H1 (cell line): ENCODE measurements around the gene ORC3. TPM values are rescaled to one million over a fixed set of nuclear protein-coding genes. Genes with fewer than 3 reads are reported as not detected.

Source experiments
- CBX5 ChIP-seq: fragments of 300-800, 300-1000 bp; sonication (generic); IDR thresholded peaks from 2 replicates; pipeline ENCODE4 v1.7.1; 2016; ENCODE audit warnings: antibody characterized with exemption, low read length, low read depth
- CHD2 ChIP-seq: IDR thresholded peaks from 2 replicates; pipeline ENCODE4 v1.6.1; 2012; ENCODE audit warnings: low read length, improper control_type of control experiment
- GABPA ChIP-seq: IDR thresholded peaks from 2 replicates; pipeline ENCODE4 v1.6.1; 2011; ENCODE audit warnings: mild to moderate bottlenecking, low read length, moderate library complexity, borderline replicate concordance; ENCODE audit not compliant: insufficient read depth
- SAP30 ChIP-seq: fragments of 300-600 bp; sonication (generic); IDR thresholded peaks from 2 replicates; pipeline ENCODE4 v1.7.1; 2012; ENCODE audit warnings: low read length, moderate library complexity, mild to moderate bottlenecking, inconsistent platforms; ENCODE audit not compliant: insufficient read depth, insufficient replicate concordance
- polyA plus RNA-seq, 7 experiments: library from polyadenylated mRNA; depleted of rRNA in 3 of 7; stranded (reverse) in 5 of 7; unstranded in 2 of 7; fragments of >200 nt in 5 of 7; fragments of 200-250 nt in 2 of 7; gene quantifications; 1 replicate in 5 of 7; 2 replicates in 1 of 7; 4 replicates in 1 of 7; pipeline versions ENCODE4 v1.2.1 to v1.2.3, GENCODE V29; 2011 to 2013; ENCODE audit warnings: missing spikeins in 2 of 7, mixed read lengths in 2 of 7
- total RNA-seq: library from RNA; stranded (reverse); fragmentation: NEBNext Ultra II Directional; extraction: Animal tissue kit (Norgen Biotek cat#: 25700); gene quantifications from 2 replicates; pipeline ENCODE4 v1.2.1, GENCODE V29; 2021
- TF ChIP-seq, protein P1 (sequence below): fragments of 300-600 bp; sonication (generic); IDR thresholded peaks from 2 replicates; pipeline ENCODE4 v1.7.1; 2012; ENCODE audit warnings: low read length, moderate library complexity, mild to moderate bottlenecking, inconsistent platforms; ENCODE audit not compliant: insufficient replicate concordance

Gene ORC3
- total and polyA plus RNA-seq, 2 of the 8 experiments (the other 6 are each of a cell fraction or from before 2014, with no cell fraction given) = 35.9 to 60.9 TPM

DNA sequence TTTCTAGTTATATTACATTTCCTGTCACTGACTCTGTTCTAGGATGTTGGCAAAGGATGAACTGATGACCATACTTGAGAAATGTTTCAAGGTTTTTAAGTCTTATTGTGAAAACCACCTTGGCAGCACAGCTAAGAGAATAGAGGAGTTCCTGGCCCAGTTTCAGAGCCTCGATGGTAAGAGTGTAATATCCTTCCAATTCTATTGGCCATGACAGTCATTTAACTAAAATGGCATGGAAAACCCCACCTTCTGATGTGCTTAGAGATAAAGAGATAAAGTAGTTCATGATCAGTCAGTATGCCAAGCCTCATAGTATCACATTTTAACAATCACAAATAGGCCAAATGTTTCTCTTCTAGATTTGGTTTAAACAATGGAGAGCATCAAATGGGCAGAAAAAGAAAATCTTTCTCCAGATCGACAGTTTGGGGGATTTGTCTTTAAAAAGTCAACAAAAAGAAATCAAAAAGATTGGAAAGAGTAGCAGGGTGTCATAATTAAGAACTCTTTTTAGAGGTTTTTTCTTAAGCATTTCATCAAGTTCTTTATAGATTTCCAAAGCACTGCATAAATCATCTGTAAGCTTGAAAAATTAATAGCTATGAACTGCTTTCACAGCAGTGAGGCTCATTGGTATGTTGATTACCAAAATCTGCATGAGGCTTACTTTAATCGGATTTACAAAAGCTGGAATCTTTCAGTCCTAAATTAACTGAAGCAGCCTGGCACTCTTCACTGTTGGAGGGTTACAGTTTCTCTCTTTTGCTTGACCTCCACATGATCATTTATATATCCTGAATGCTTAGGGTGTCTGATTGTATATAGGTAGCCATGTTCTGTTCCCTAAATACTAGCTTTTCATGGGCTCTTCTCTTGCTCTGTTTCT is 63.4 kb downstream of the ORC3 start (continued):
- TF ChIP-seq, protein P1, sequence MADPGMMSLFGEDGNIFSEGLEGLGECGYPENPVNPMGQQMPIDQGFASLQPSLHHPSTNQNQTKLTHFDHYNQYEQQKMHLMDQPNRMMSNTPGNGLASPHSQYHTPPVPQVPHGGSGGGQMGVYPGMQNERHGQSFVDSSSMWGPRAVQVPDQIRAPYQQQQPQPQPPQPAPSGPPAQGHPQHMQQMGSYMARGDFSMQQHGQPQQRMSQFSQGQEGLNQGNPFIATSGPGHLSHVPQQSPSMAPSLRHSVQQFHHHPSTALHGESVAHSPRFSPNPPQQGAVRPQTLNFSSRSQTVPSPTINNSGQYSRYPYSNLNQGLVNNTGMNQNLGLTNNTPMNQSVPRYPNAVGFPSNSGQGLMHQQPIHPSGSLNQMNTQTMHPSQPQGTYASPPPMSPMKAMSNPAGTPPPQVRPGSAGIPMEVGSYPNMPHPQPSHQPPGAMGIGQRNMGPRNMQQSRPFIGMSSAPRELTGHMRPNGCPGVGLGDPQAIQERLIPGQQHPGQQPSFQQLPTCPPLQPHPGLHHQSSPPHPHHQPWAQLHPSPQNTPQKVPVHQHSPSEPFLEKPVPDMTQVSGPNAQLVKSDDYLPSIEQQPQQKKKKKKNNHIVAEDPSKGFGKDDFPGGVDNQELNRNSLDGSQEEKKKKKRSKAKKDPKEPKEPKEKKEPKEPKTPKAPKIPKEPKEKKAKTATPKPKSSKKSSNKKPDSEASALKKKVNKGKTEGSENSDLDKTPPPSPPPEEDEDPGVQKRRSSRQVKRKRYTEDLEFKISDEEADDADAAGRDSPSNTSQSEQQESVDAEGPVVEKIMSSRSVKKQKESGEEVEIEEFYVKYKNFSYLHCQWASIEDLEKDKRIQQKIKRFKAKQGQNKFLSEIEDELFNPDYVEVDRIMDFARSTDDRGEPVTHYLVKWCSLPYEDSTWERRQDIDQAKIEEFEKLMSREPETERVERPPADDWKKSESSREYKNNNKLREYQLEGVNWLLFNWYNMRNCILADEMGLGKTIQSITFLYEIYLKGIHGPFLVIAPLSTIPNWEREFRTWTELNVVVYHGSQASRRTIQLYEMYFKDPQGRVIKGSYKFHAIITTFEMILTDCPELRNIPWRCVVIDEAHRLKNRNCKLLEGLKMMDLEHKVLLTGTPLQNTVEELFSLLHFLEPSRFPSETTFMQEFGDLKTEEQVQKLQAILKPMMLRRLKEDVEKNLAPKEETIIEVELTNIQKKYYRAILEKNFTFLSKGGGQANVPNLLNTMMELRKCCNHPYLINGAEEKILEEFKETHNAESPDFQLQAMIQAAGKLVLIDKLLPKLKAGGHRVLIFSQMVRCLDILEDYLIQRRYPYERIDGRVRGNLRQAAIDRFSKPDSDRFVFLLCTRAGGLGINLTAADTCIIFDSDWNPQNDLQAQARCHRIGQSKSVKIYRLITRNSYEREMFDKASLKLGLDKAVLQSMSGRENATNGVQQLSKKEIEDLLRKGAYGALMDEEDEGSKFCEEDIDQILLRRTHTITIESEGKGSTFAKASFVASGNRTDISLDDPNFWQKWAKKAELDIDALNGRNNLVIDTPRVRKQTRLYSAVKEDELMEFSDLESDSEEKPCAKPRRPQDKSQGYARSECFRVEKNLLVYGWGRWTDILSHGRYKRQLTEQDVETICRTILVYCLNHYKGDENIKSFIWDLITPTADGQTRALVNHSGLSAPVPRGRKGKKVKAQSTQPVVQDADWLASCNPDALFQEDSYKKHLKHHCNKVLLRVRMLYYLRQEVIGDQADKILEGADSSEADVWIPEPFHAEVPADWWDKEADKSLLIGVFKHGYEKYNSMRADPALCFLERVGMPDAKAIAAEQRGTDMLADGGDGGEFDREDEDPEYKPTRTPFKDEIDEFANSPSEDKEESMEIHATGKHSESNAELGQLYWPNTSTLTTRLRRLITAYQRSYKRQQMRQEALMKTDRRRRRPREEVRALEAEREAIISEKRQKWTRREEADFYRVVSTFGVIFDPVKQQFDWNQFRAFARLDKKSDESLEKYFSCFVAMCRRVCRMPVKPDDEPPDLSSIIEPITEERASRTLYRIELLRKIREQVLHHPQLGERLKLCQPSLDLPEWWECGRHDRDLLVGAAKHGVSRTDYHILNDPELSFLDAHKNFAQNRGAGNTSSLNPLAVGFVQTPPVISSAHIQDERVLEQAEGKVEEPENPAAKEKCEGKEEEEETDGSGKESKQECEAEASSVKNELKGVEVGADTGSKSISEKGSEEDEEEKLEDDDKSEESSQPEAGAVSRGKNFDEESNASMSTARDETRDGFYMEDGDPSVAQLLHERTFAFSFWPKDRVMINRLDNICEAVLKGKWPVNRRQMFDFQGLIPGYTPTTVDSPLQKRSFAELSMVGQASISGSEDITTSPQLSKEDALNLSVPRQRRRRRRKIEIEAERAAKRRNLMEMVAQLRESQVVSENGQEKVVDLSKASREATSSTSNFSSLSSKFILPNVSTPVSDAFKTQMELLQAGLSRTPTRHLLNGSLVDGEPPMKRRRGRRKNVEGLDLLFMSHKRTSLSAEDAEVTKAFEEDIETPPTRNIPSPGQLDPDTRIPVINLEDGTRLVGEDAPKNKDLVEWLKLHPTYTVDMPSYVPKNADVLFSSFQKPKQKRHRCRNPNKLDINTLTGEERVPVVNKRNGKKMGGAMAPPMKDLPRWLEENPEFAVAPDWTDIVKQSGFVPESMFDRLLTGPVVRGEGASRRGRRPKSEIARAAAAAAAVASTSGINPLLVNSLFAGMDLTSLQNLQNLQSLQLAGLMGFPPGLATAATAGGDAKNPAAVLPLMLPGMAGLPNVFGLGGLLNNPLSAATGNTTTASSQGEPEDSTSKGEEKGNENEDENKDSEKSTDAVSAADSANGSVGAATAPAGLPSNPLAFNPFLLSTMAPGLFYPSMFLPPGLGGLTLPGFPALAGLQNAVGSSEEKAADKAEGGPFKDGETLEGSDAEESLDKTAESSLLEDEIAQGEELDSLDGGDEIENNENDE = peak; percentile 76
- no peak for TF ChIP-seq GABPA
- no peak for TF ChIP-seq SAP30
- TF ChIP-seq CBX5 = no peak
- TF ChIP-seq CHD2 = no peak
